GM12878 (cell line): ENCODE data around the gene CADPS. TPM values are rescaled to one million over a fixed set of nuclear protein-coding genes. Genes with fewer than 3 reads are reported as not detected.
A peak's percentile ranks its signal among the peaks of the same experiment; 100 is the strongest.

Source experiments
- ATAC-seq: fragments of 200-7000 bp; cut with Tn5 transposase; 3 replicates; pipeline ENCODE4 v1.9.1; 2020; ENCODE audit warnings: mild to moderate bottlenecking, moderate library complexity
- BruUV-seq: library from RNA; stranded (reverse); fragments of 400-500 nt; replicated peaks from 2 replicates; lab custom pipeline; 2021; lab: Mats Ljungman, UMichigan
- CTCF ChIA-PET: fragments of 300-600 bp; sonication (Branson Sonifier 250); formaldehyde crosslinking; extraction: SDS; loops from one replicate; lab custom pipeline; 2021; ENCODE audit warnings: inconsistent platforms; lab: Yijun Ruan, JAX
- POLR2A ChIA-PET: fragments of 350-600 bp; formaldehyde crosslinking; extraction: SDS; loops from one replicate; lab custom pipeline; 2021; ENCODE audit warnings: inconsistent platforms; lab: Charles Lee
- RAD21 ChIA-PET: fragments of 300-600 bp; sonication (Branson Sonifier 250); formaldehyde crosslinking; loops from one replicate; lab custom pipeline; 2023; ENCODE audit warnings: antibody characterized with exemption; ENCODE audit not compliant: unreplicated experiment; lab: Charles Lee
- SMC1A ChIA-PET: fragments of 300-600 bp; sonication (Branson Sonifier 250); formaldehyde crosslinking; loops from one replicate; lab custom pipeline; 2023; ENCODE audit not compliant: unreplicated experiment, uncharacterized antibody; lab: Charles Lee
- DNase-seq: peaks from one replicate; pipeline ENCODE4 v3.0.0-alpha.2; 2011; ENCODE audit warnings: low read depth, low spot score
- FAIRE-seq: peaks from 3 replicates; lab custom pipeline; 2011; peaks lifted over from hg19 to GRCh38; lab: Jason Lieb, UNC
- H2AFZ ChIP-seq: 2 replicates; pipeline ENCODE4 v1.6.0; 2011; ENCODE audit warnings: low read depth, low read length, control low read depth; ENCODE audit not compliant: control insufficient read depth
- H3K27ac ChIP-seq: 2 replicates; pipeline ENCODE4 v1.5.1; 2011; ENCODE audit warnings: control low read depth; ENCODE audit not compliant: control insufficient read depth, insufficient read depth
- H3K27me3 ChIP-seq, 2 experiments: replicated peaks in 1 of 2; 2 replicates each; pipeline versions ENCODE4 v1.6.0 to v1.6.1; 2011; ENCODE audit warnings: low read length in 1 of 2; ENCODE audit not compliant: control insufficient read depth in 2 of 2, insufficient read depth in 2 of 2
- H3K36me3 ChIP-seq, 2 experiments: 2 replicates each; pipeline ENCODE4 v1.5.1; 2011; ENCODE audit warnings: low read length in 1 of 2; ENCODE audit not compliant: control insufficient read depth in 2 of 2, insufficient read depth in 2 of 2
- H3K4me1 ChIP-seq: 2 replicates; pipeline ENCODE4 v1.6.1; 2011; ENCODE audit warnings: mild to moderate bottlenecking, low read length, moderate library complexity, mixed read lengths; ENCODE audit not compliant: control insufficient read depth, insufficient read depth
- H3K4me2 ChIP-seq: 2 replicates; pipeline ENCODE4 v1.6.0; 2011; ENCODE audit warnings: control low read depth; ENCODE audit not compliant: control insufficient read depth, insufficient read depth
- H3K4me3 ChIP-seq: fragments of 200-600 bp; sonication (generic); 2 replicates; pipeline ENCODE4 v1.5.1; 2016
- H3K79me2 ChIP-seq: 2 replicates; pipeline ENCODE4 v1.6.0; 2011; ENCODE audit warnings: low read length; ENCODE audit not compliant: control insufficient read depth, insufficient read depth
- H3K9ac ChIP-seq: 2 replicates; pipeline ENCODE4 v1.8.0; 2011; ENCODE audit warnings: low read length, control low read depth, mixed read lengths; ENCODE audit not compliant: control insufficient read depth, insufficient read depth
- H3K9me3 ChIP-seq: replicated peaks from 3 replicates; pipeline ENCODE4 v1.5.1; 2011; ENCODE audit warnings: mild to moderate bottlenecking, low read length; ENCODE audit not compliant: control insufficient read depth, insufficient read depth
- H4K20me1 ChIP-seq: 2 replicates; pipeline ENCODE4 v1.6.0; 2011; ENCODE audit not compliant: control insufficient read depth, insufficient read depth
- CBX3 ChIP-seq: fragments of 200-600 bp; sonication (generic); IDR thresholded peaks from 2 replicates; pipeline ENCODE4 v1.6.1; 2016; ENCODE audit warnings: low read depth, borderline replicate concordance
- IKZF1 ChIP-seq: fragments of 450-650 bp; conservative IDR thresholded peaks from 2 replicates; pipeline ENCODE4 v1.6.1; 2017; ENCODE audit warnings: antibody characterized with exemption, mild to moderate bottlenecking
- NBN ChIP-seq: fragments of 450-650 bp; IDR thresholded peaks from 2 replicates; pipeline ENCODE4 v1.6.1; 2016
- POLR2A ChIP-seq: IDR thresholded peaks from 2 replicates; pipeline ENCODE4 v1.6.1; 2011; ENCODE audit warnings: low read depth, mild to moderate bottlenecking, low read length
- SIX5 ChIP-seq: IDR thresholded peaks from 2 replicates; pipeline ENCODE4 v1.6.1; 2011; ENCODE audit warnings: mild to moderate bottlenecking, low read depth, low read length, moderate library complexity; ENCODE audit not compliant: severe bottlenecking
- SMARCA5 ChIP-seq: fragments of 450-650 bp; IDR thresholded peaks from 2 replicates; pipeline ENCODE4 v1.6.1; 2017; ENCODE audit warnings: mild to moderate bottlenecking
- SMC3 ChIP-seq: IDR thresholded peaks from 2 replicates; pipeline ENCODE4 v1.6.1; 2011; ENCODE audit warnings: low read length, improper control_type of control experiment, borderline replicate concordance
- SP1 ChIP-seq: IDR thresholded peaks from one replicate; pipeline ENCODE4 v1.6.1; 2011; ENCODE audit warnings: low read depth, low read length
- TAF1 ChIP-seq: IDR thresholded peaks from 2 replicates; pipeline ENCODE4 v1.6.1; 2011; ENCODE audit warnings: mild to moderate bottlenecking, low read depth, low read length, borderline replicate concordance
- WGBS: methylation state at CpG from one replicate; pipeline ENCODE4 v1.1.6; 2016; ENCODE audit warnings: low lambda C conversion rate; ENCODE audit not compliant: insufficient replicate concordance, insufficient coverage; ENCODE audit errors: missing lambda C conversion rate; 5-methylcytosine and 5-hydroxymethylcytosine counted together
- in situ Hi-C: fragments of 300-500 bp; cut with MboI; formaldehyde crosslinking; loops from 9 replicates; pipeline ENCODE4 v1.14.3; 2018; ENCODE audit warnings: mixed read lengths
- intact Hi-C: fragments of 100-400 bp; cut with micrococcal nuclease; formaldehyde crosslinking; loops from one replicate; pipeline ENCODE4 v1.14.2; 2022; ENCODE audit not compliant: unreplicated experiment
- polyA plus RNA-seq, 11 experiments: library from polyadenylated mRNA; depleted of rRNA in 4 of 11; unstranded in 6 of 11; stranded (reverse) in 5 of 11; fragments of >200 nt; fragmentation: Nextera tagmentation in 4 of 11; fragmentation: Illumina TruSeq in 1 of 11; extraction: Ambion mirVana in 4 of 11; extraction: Trizol in 1 of 11; gene quantifications; 1 replicate in 1 of 11; 2 replicates in 10 of 11; pipeline versions ENCODE4 v1.2.1 to v1.2.3, GENCODE V29; 2011 to 2016; ENCODE audit warnings: inconsistent platforms in 2 of 11, missing spikeins in 2 of 11, low read depth in 1 of 11
- total RNA-seq, 4 experiments: library from RNA; depleted of rRNA in 3 of 4; stranded (reverse); fragments of >200 nt in 3 of 4; fragmentation: Illumina TruSeq in 1 of 4; extraction: Trizol in 1 of 4; gene quantifications; 2 replicates each; pipeline versions ENCODE4 v1.2.1 to v1.2.3, GENCODE V29; 2013 to 2021
- TF ChIP-seq, protein P1 (sequence below): fragments of 450-650 bp; IDR thresholded peaks from 2 replicates; pipeline ENCODE4 v1.6.1; 2017; ENCODE audit warnings: antibody characterized with exemption, mild to moderate bottlenecking, moderate library complexity
- TF ChIP-seq, protein P2 (sequence below), 3 experiments: IDR thresholded peaks in 2 of 3; conservative IDR thresholded peaks in 1 of 3; 2 replicates each; pipeline ENCODE4 v1.5.1; 2011; ENCODE audit warnings: low read depth in 3 of 3, low read length in 3 of 3, mild to moderate bottlenecking in 3 of 3, control low read depth in 2 of 3, moderate library complexity in 2 of 3, inconsistent platforms in 1 of 3, mixed read lengths in 1 of 3; ENCODE audit not compliant: control insufficient read depth in 2 of 3, insufficient read depth in 1 of 3; ENCODE audit errors: extremely low read depth in 1 of 3
- TF ChIP-seq, protein P3 (sequence below): IDR thresholded peaks from 2 replicates; pipeline ENCODE4 v1.6.1; 2012; ENCODE audit warnings: mild to moderate bottlenecking, low read depth, low read length
- TF ChIP-seq, protein P4 (sequence below): fragments of 450-650 bp; IDR thresholded peaks from 2 replicates; pipeline ENCODE4 v1.6.1; 2014; ENCODE audit warnings: mild to moderate bottlenecking

CADPS gene
- total and polyA plus RNA-seq, 10 of the 15 experiments (the other 5 are each of a cell fraction or from before 2014, with no cell fraction given) = 0.20 TPM; not detected in 9

DNA sequence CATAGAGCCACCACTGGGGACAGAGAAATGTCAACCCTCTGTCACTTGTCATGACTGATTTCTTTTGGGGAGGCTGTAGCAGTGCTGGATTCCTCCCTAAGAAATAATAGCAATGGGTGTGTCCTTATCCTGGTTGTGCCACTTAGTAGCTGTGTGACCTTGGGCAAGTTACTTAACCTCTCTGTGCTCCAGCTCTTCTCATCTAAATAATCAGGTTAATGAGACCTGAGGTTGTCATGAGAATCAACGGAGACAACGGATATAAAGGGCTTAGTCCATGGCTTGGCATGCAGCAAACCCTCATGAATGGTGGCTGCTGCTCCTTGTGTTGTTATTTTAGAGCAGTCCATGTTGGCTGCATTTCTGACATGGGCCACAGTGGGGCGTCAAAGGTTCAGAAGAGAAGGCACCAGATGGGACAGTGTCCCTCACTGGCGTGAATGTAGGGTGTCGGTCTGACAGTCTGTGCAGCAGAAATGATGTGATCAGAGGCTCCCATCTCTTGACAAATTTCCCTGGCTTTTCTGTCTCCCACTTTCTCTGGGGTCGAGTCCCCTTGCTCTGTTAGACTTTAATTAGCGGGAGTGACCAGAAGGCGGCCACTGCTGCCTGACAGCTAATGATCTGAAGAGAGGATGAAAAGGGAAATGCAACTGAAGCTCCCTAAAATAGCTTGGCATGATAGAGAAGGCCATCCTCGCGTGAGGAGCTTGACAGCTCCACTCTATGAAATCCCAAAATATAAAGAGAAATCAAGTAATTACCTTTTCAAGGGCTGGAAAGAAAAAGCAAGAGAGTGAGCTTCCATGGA, 209.4 kb downstream of the CADPS start:
- CTCF ChIA-PET = interaction anchor here (0.7 to 2.7 kb wide), 13 partner anchors 71 to 670 kb away, joined by 3 to 16 read pairs (median 3); no protein-coding TSS in a partner anchor
- Histone ChIP-seq H2AFZ (no peak overlapping the region), H3K4me3 (no peak overlapping the region), H3K79me2 (no peaks in the 10 kb centered on the region), H3K36me3 (no peaks in the 10 kb centered on the region), H3K27me3 (no peaks in the 10 kb centered on the region; a peak in 1 of 4 replicates), H3K9me3 (no peaks in the 10 kb centered on the region), H3K4me1 (no peaks in the 10 kb centered on the region), H4K20me1 (no peaks in the 10 kb centered on the region; the same call in 1 of the 2 replicates), H3K9ac (no peak overlapping the region), H3K27ac (no peak overlapping the region), H3K4me2 (no peak overlapping the region)
- FAIRE-seq (no peak), DNase-seq (peak; percentile 2), ATAC-seq (peak; percentile 93)
- RAD21 ChIA-PET = interaction anchor here (0.7 to 1.9 kb wide), 4 partner anchors 13 to 663 kb away, joined by 3 to 5 read pairs (median 4); no protein-coding TSS in a partner anchor
- in situ Hi-C loops (loop anchor here (5.0 kb wide), 1 partner anchor 561 kb away; no protein-coding TSS in a partner anchor), intact Hi-C loops (loop anchor here (1.0 to 10.0 kb wide), 6 partner anchors 139 to 669 kb away; no protein-coding TSS in a partner anchor)
- POLR2A ChIA-PET = no interaction called here
- 0% methylated on average over 10 of the region's 10 CpGs for WGBS
- BruUV-seq = no TSS peak
- SMC1A ChIA-PET = interaction anchor here (0.6 to 2.3 kb wide), 8 partner anchors 8 to 579 kb away, joined by 3 to 8 read pairs (median 3); no protein-coding TSS in a partner anchor
- TF ChIP-seq POLR2A = no peak
- TF ChIP-seq NBN = no peak
- TF ChIP-seq, protein P1, sequence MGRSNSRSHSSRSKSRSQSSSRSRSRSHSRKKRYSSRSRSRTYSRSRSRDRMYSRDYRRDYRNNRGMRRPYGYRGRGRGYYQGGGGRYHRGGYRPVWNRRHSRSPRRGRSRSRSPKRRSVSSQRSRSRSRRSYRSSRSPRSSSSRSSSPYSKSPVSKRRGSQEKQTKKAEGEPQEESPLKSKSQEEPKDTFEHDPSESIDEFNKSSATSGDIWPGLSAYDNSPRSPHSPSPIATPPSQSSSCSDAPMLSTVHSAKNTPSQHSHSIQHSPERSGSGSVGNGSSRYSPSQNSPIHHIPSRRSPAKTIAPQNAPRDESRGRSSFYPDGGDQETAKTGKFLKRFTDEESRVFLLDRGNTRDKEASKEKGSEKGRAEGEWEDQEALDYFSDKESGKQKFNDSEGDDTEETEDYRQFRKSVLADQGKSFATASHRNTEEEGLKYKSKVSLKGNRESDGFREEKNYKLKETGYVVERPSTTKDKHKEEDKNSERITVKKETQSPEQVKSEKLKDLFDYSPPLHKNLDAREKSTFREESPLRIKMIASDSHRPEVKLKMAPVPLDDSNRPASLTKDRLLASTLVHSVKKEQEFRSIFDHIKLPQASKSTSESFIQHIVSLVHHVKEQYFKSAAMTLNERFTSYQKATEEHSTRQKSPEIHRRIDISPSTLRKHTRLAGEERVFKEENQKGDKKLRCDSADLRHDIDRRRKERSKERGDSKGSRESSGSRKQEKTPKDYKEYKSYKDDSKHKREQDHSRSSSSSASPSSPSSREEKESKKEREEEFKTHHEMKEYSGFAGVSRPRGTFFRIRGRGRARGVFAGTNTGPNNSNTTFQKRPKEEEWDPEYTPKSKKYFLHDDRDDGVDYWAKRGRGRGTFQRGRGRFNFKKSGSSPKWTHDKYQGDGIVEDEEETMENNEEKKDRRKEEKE = no peak
- TF ChIP-seq IKZF1 = no peak
- no peak for TF ChIP-seq SP1
- no peak for TF ChIP-seq CBX3
- TF ChIP-seq, protein P2, sequence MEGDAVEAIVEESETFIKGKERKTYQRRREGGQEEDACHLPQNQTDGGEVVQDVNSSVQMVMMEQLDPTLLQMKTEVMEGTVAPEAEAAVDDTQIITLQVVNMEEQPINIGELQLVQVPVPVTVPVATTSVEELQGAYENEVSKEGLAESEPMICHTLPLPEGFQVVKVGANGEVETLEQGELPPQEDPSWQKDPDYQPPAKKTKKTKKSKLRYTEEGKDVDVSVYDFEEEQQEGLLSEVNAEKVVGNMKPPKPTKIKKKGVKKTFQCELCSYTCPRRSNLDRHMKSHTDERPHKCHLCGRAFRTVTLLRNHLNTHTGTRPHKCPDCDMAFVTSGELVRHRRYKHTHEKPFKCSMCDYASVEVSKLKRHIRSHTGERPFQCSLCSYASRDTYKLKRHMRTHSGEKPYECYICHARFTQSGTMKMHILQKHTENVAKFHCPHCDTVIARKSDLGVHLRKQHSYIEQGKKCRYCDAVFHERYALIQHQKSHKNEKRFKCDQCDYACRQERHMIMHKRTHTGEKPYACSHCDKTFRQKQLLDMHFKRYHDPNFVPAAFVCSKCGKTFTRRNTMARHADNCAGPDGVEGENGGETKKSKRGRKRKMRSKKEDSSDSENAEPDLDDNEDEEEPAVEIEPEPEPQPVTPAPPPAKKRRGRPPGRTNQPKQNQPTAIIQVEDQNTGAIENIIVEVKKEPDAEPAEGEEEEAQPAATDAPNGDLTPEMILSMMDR (IDR thresholded peaks at IDR 0.05 in 2 of 3, conservative IDR thresholded peaks at IDR 0.05 in 1 of 3; ENCODE audit: control insufficient read depth in 2 of 3, extremely low read depth in 1 of 3, insufficient read depth in 1 of 3, low read depth in 3 of 3, low read length in 3 of 3) = peak; percentile 65 to 67 (median 66)
- TF ChIP-seq, protein P3, sequence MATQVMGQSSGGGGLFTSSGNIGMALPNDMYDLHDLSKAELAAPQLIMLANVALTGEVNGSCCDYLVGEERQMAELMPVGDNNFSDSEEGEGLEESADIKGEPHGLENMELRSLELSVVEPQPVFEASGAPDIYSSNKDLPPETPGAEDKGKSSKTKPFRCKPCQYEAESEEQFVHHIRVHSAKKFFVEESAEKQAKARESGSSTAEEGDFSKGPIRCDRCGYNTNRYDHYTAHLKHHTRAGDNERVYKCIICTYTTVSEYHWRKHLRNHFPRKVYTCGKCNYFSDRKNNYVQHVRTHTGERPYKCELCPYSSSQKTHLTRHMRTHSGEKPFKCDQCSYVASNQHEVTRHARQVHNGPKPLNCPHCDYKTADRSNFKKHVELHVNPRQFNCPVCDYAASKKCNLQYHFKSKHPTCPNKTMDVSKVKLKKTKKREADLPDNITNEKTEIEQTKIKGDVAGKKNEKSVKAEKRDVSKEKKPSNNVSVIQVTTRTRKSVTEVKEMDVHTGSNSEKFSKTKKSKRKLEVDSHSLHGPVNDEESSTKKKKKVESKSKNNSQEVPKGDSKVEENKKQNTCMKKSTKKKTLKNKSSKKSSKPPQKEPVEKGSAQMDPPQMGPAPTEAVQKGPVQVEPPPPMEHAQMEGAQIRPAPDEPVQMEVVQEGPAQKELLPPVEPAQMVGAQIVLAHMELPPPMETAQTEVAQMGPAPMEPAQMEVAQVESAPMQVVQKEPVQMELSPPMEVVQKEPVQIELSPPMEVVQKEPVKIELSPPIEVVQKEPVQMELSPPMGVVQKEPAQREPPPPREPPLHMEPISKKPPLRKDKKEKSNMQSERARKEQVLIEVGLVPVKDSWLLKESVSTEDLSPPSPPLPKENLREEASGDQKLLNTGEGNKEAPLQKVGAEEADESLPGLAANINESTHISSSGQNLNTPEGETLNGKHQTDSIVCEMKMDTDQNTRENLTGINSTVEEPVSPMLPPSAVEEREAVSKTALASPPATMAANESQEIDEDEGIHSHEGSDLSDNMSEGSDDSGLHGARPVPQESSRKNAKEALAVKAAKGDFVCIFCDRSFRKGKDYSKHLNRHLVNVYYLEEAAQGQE = no peak
- 0 out of 2 replicates have a peak, but pooled peaks have one; percentile 47 for TF ChIP-seq SMARCA5
- TF ChIP-seq TAF1 = no peak
- peak; percentile 74 for TF ChIP-seq SMC3
- TF ChIP-seq SIX5 = no peak
- TF ChIP-seq, protein P4, sequence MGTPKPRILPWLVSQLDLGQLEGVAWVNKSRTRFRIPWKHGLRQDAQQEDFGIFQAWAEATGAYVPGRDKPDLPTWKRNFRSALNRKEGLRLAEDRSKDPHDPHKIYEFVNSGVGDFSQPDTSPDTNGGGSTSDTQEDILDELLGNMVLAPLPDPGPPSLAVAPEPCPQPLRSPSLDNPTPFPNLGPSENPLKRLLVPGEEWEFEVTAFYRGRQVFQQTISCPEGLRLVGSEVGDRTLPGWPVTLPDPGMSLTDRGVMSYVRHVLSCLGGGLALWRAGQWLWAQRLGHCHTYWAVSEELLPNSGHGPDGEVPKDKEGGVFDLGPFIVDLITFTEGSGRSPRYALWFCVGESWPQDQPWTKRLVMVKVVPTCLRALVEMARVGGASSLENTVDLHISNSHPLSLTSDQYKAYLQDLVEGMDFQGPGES = no peak
